Natural killer cell (primary cell): Measurements from ENCODE around the gene ZNF467. TPM values are rescaled to one million over a fixed set of nuclear protein-coding genes. Genes with fewer than 3 reads are reported as not detected.

Experiments
- ATAC-seq, 3 donors: fragments of 150-1000 bp in 2 of 3; fragments of 200-7000 bp in 1 of 3; cut with Tn5 transposase; 1 replicate in 1 of 3; 2 replicates in 2 of 3; pipeline ENCODE4 v1.10.0; 2021; ENCODE audit warnings: mild to moderate bottlenecking in 2 of 3, moderate library complexity in 2 of 3
- DNase-seq, 2 donors: peaks; one replicate each; pipeline versions ENCODE4 v3.0.0 to v3.0.0-alpha.2; 2013 to 2021; ENCODE audit warnings: mixed read lengths in 1 of 2
- H3K27ac ChIP-seq: one replicate; pipeline ENCODE4 v1.5.1; 2013; ENCODE audit warnings: mild to moderate bottlenecking, low read length
- H3K27me3 ChIP-seq: one replicate; pipeline ENCODE4 v1.6.1; 2013; ENCODE audit warnings: low read length; ENCODE audit not compliant: control insufficient read depth, insufficient read depth
- H3K36me3 ChIP-seq: one replicate; pipeline ENCODE4 v1.6.1; 2013; ENCODE audit warnings: low read length; ENCODE audit not compliant: control insufficient read depth, insufficient read depth
- H3K4me1 ChIP-seq: one replicate; pipeline ENCODE4 v1.6.1; 2013; ENCODE audit warnings: low read length; ENCODE audit not compliant: control insufficient read depth, insufficient read depth
- H3K4me3 ChIP-seq: one replicate; pipeline ENCODE4 v1.5.1; 2013; ENCODE audit warnings: low read length
- H3K9me3 ChIP-seq: one replicate; pipeline ENCODE4 v1.6.1; 2013; ENCODE audit warnings: low read length; ENCODE audit not compliant: control insufficient read depth, insufficient read depth
- H3K27ac Mint-ChIP-seq, 2 donors: one replicate each; pipeline ENCODE4 v1.8.0; 2022; ENCODE audit warnings: mild to moderate bottlenecking in 2 of 2, mixed read lengths in 2 of 2, moderate library complexity in 1 of 2
- H3K27me3 Mint-ChIP-seq, 2 donors: one replicate each; pipeline ENCODE4 v1.8.0; 2022; ENCODE audit warnings: low read depth in 2 of 2, mixed read lengths in 2 of 2
- H3K36me3 Mint-ChIP-seq: one replicate; pipeline ENCODE4 v1.8.0; 2022; ENCODE audit warnings: mixed read lengths
- H3K4me1 Mint-ChIP-seq, 2 donors: one replicate each; pipeline ENCODE4 v1.8.0; 2022; ENCODE audit warnings: mixed read lengths in 2 of 2
- H3K4me3 Mint-ChIP-seq: one replicate; pipeline ENCODE4 v1.8.0; 2022; ENCODE audit warnings: mild to moderate bottlenecking, moderate library complexity, mixed read lengths
- H3K9me3 Mint-ChIP-seq, 2 donors: one replicate each; pipeline ENCODE4 v1.8.0; 2022; ENCODE audit warnings: mixed read lengths in 2 of 2
- WGBS: methylation state at CpG from one replicate; pipeline ENCODE4 v1.1.7; 2013; ENCODE audit warnings: missing lambda C conversion rate; ENCODE audit not compliant: insufficient coverage; 5-methylcytosine and 5-hydroxymethylcytosine counted together
- intact Hi-C: fragments of 100-400 bp; cut with micrococcal nuclease; formaldehyde crosslinking; loops from one replicate; pipeline ENCODE4 v1.14.2; 2022
- total RNA-seq, 4 donors: library from RNA; stranded (reverse); fragments of 120-200 nt in 1 of 4; gene quantifications; one replicate each; pipeline versions ENCODE4 v1.2.3 to v1.2.4, GENCODE V29; 2013 to 2022
- TF ChIP-seq, protein P1 (sequence below): fragments of 200-600 bp; IDR thresholded peaks from one replicate; pipeline ENCODE4 v1.8.0; 2022; ENCODE audit warnings: antibody characterized with exemption

ZNF467 gene
- total RNA-seq, 3 donors from 2014 or later (not counting 1 experiment from before 2014, with no cell fraction given), result 2.8 to 5.4 (median 3.7) TPM

DNA sequence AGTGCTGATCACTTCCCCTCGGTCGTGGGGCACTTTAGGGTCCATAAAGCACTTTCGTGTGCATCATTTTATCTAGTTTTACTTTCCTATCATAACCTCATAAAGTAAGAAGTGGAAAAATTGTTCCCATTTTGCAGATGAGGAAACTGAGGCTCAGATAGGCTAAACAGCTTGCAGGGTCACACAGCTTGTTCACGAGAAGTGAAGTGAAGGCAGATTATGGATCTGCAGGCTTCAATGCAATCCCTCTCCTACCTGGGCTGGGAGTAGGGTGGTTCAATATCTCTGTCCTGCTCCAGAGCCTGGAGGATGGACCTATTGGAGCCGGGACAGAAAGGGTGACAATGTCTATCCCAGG lies 10.8 kb upstream of the ZNF467 start:
- no peak overlapping the region for H3K4me3 Mint-ChIP-seq

DNA sequence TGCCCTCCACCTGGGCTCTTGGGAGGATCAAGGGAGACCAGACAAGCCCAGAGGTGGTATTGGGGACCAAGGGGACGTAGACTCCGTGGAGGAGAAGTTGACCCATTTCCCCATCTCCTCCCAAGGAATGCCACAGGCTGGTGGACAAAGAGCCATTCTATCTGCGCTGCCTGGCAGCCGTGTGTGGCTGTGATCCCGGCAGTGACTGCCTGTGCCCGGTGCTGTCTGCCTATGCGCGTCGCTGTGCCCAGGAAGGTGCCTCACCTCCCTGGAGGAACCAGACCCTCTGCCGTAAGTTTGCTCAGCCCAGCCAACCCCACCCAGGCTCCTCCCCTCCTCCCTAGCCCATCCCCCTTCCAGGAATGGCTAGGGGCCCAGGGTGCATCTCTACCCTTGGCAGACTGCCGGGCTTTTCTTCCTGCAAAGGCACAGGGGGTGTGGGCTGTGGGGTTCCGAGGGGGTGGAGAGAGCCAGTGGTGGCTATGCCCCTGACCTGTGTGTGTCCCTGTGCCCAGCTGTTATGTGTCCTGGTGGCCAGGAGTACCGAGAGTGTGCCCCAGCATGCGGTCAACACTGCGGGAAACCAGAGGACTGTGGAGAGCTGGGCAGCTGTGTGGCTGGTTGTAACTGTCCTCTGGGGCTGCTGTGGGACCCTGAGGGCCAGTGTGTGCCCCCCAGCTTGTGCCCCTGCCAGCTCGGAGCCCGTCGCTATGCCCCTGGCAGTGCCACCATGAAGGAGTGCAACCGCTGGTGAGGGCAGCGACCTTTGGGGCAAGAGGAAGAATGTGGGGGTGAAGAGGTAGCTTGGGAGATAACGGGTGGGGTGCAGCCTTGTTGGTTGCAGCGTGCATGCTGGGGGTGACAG lies 10.2 kb upstream of the ZNF467 start:
- H3K9me3 ChIP-seq, result no peaks in the 10 kb centered on the region
- DNase-seq (no peak), ATAC-seq (no peak)
- H3K27me3 Mint-ChIP-seq, result peaks cover 0 to 2% of the 10 kb centered on the region in 2 donors
- H3K27me3 ChIP-seq, result no peaks in the 10 kb centered on the region
- no peaks in the 10 kb centered on the region for H3K4me1 ChIP-seq
- H3K4me3 ChIP-seq, result no peak overlapping the region
- intact Hi-C loops, result no loop called here
- no peak overlapping the region for H3K27ac ChIP-seq
- no peak overlapping the region for H3K27ac Mint-ChIP-seq
- no peak overlapping the region for H3K4me3 Mint-ChIP-seq
- no peaks in the 10 kb centered on the region for H3K9me3 Mint-ChIP-seq
- H3K4me1 Mint-ChIP-seq, result peaks cover 0 to 6% of the 10 kb centered on the region in 2 donors
- WGBS, result 84% methylated on average over 22 of the region's 22 CpGs
- H3K36me3 ChIP-seq, result no peaks in the 10 kb centered on the region
- H3K36me3 Mint-ChIP-seq, result no peaks in the 10 kb centered on the region
- TF ChIP-seq, protein P1, sequence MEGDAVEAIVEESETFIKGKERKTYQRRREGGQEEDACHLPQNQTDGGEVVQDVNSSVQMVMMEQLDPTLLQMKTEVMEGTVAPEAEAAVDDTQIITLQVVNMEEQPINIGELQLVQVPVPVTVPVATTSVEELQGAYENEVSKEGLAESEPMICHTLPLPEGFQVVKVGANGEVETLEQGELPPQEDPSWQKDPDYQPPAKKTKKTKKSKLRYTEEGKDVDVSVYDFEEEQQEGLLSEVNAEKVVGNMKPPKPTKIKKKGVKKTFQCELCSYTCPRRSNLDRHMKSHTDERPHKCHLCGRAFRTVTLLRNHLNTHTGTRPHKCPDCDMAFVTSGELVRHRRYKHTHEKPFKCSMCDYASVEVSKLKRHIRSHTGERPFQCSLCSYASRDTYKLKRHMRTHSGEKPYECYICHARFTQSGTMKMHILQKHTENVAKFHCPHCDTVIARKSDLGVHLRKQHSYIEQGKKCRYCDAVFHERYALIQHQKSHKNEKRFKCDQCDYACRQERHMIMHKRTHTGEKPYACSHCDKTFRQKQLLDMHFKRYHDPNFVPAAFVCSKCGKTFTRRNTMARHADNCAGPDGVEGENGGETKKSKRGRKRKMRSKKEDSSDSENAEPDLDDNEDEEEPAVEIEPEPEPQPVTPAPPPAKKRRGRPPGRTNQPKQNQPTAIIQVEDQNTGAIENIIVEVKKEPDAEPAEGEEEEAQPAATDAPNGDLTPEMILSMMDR, result no peak

More for the DNA sequence above, 10.8 kb upstream of the ZNF467 start:
- 84% methylated on average over 5 of the region's 5 CpGs for WGBS
- Histone ChIP-seq H3K9me3 (no peaks in the 10 kb centered on the region), H3K4me1 (no peaks in the 10 kb centered on the region), H3K4me3 (no peak overlapping the region), H3K36me3 (no peaks in the 10 kb centered on the region), H3K27ac (no peak overlapping the region), H3K27me3 (no peaks in the 10 kb centered on the region)
- H3K27ac Mint-ChIP-seq, result no peak overlapping the region
- TF ChIP-seq, protein P1, result no peak
- intact Hi-C loops, result no loop called here
- H3K27me3 Mint-ChIP-seq, result peaks cover 0 to 5% of the 10 kb centered on the region in 2 donors
- H3K4me1 Mint-ChIP-seq, result peaks cover 0 to 6% of the 10 kb centered on the region in 2 donors
- no peaks in the 10 kb centered on the region for H3K36me3 Mint-ChIP-seq
- no peak for DNase-seq
- no peak for ATAC-seq
- H3K9me3 Mint-ChIP-seq, result no peaks in the 10 kb centered on the region

DNA sequence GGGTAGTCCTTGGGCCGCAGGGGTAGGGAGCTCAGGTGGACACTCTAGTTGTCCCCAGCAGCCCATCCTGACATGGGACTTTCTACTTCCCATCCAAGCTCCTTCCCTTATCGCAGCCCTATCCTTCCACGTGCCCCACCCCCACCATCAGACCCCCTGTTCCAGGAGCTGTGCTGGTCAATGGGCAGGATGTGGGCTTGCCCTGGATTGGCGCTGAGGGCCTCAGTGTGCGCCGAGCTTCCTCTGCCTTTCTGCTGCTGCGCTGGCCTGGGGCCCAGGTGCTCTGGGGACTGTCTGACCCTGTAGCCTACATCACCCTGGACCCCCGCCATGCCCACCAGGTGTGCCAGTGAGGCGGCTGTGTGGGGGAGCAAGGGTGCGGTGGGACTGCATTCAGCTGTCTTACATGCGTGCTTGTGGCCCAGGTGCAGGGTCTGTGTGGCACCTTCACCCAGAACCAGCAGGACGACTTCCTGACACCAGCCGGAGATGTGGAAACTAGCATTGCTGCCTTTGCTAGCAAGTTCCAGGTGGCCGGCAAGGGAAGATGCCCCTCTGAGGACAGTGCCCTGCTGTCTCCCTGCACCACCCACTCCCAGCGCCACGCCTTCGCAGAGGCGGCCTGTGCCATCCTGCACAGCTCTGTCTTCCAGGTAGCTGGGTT lies 9.4 kb upstream of the ZNF467 start:
- H3K27me3 Mint-ChIP-seq, result no peaks in the 10 kb centered on the region
- intact Hi-C loops, result no loop called here

More for the DNA sequence above, 9.4 kb upstream of the ZNF467 start:
- 52% methylated on average over 18 of the region's 18 CpGs for WGBS
- no peaks in the 10 kb centered on the region for H3K36me3 ChIP-seq
- Mint-ChIP-seq H3K27ac (no peak overlapping the region), H3K4me3 (no peak overlapping the region), H3K9me3 (no peaks in the 10 kb centered on the region), H3K4me1 (peaks cover 0 to 6% of the 10 kb centered on the region in 2 donors), H3K36me3 (no peaks in the 10 kb centered on the region)
- DNase-seq (no peak), ATAC-seq (no peak)
- H3K4me1 ChIP-seq, result no peaks in the 10 kb centered on the region
- TF ChIP-seq, protein P1, result no peak
- H3K9me3 ChIP-seq, result no peaks in the 10 kb centered on the region
- H3K27me3 ChIP-seq, result no peaks in the 10 kb centered on the region
- H3K4me3 ChIP-seq, result no peak overlapping the region
- no peak overlapping the region for H3K27ac ChIP-seq
